Measurements from ENCODE around the gene HMGN3.

Gene HMGN3

DNA sequence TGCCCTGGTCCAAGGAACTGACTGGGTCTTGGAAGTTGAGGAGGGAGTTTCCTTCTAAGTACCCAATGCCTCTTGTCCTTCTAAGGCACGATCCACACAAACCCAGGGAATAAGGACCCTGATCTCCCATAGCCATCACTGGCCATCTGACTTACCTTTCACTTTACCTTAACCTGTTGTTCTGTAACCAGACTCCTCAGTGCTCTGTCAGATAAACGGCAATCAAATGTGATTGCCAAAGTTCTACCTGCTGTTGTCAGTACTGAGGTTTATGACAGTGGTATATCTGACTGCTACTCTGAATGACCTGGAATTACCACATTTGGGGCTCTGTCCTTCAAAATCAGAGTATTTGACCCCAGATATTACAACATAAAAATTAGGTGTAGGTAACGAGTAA is 49.8 kb downstream of the HMGN3 start:
- DNase-seq (ENCODE audit: low read depth in 3 of 3): no peak

DNA sequence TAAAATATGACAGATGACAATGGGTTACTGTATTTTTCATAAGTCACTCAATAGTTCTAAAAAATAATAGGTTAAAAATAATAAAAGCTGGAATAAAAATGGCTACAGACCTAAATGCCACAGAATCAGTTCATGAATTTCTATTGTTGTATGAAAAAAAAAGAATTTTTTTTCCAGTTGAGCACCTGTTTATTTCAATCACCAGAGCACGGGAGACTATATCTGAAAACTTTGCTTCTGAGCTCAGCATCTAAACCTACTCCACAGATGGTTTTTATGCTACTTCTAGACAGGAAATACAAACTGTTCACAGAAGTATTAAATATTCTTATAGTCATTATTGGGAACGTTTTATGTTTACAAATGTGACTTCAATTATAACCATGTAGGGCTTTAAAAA is 50.4 kb downstream of the HMGN3 start:
- no peak for DNase-seq (ENCODE audit: low read depth in 3 of 3)

DNA sequence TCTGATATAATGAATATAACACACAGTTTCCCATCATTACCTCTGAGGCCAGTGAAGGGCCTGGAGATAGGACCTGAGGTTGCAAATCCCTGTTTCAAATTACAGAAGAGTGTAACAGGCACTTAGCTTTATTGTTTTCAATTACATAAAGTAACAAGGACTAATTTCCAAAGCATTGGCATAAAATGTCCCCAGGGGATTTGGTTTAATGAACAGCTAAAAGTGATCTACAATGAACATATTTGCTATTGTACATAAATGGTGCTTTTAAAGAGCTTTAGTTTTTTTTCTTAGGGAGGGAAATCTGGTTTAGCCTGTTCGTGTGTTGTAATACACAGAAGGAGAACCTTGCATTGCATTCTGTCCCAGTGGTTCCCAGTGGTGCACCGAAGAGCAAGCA is 54.4 kb downstream of the HMGN3 start:
- DNase-seq (ENCODE audit: low read depth in 3 of 3): no peak

DNA sequence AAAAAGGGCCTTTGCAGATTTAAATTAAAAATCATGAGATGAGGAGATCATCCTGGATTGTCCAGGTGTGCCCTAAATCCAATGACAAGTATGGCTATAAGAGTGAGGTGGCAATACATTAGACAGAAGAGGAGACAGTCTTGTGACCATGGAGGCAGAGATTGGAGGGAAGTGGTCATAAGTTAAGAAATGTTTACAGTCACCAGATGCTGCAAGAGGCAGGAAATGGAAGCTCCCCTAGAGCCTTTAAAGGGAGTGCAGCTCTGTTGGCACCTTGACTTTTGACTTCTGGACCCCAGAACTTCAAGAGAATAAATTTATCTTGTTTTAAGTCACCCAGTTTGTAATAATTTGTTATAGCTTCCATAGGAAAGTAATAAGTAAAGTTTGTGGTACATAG is 61.1 kb downstream of the HMGN3 start:
- DNase-seq (ENCODE audit: low read depth in 3 of 3): no peak

DNA sequence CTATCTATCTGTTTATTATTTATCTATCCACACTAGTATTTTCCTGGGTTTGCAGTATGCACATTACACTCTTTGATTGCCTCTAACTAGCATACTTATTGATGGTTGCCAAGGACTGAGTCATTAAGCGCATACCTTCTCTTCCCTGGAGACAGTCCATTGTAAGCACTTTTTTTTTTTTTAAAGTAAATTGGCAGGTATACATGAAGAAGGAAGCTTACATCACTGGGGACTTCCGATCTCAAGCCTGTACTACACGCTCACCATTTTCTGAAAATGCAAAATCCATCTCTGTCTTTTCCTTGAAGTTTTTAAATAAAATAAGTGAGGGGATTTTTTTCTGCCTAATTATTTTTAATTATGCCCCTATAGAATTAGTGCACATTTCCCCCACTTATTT is 63.5 kb downstream of the HMGN3 start:
- no peak for DNase-seq (ENCODE audit: low read depth in 3 of 3)

DNA sequence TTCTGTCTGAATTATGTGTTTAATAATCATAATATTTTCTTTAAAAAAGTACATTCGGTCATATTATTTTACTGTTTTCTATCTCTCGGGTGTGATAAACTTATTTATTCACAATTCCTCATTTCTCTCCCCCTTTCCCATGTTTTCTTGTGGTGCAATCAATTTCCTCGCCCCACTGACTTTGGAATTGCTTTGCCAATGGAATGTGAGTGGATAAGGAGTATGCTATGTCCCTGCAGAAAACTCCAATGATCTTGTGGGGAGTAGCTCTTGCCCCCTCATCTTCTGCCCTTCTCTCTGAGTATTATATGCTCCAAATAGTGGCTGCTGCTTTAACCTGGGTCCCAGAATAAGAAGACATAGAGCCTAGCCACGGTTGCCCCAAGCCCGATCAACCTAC is 64.1 kb downstream of the HMGN3 start:
- no peak for DNase-seq (ENCODE audit: low read depth in 3 of 3)

DNA sequence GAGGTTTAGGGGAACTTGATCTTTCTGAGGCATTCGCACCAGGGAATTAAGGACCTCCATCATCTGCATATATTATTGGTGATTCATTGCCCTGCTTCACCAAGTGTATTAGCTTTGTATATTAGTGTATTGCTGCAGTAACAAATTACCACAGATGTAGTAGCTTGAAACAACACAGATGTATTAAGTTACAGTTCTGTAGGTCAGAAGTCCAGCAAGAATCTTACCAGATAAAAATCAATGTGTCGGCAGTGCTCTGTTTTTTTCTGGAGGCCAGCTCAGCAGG is 65.8 kb downstream of the HMGN3 start:
- no peak for DNase-seq (ENCODE audit: low read depth in 3 of 3)

DNA sequence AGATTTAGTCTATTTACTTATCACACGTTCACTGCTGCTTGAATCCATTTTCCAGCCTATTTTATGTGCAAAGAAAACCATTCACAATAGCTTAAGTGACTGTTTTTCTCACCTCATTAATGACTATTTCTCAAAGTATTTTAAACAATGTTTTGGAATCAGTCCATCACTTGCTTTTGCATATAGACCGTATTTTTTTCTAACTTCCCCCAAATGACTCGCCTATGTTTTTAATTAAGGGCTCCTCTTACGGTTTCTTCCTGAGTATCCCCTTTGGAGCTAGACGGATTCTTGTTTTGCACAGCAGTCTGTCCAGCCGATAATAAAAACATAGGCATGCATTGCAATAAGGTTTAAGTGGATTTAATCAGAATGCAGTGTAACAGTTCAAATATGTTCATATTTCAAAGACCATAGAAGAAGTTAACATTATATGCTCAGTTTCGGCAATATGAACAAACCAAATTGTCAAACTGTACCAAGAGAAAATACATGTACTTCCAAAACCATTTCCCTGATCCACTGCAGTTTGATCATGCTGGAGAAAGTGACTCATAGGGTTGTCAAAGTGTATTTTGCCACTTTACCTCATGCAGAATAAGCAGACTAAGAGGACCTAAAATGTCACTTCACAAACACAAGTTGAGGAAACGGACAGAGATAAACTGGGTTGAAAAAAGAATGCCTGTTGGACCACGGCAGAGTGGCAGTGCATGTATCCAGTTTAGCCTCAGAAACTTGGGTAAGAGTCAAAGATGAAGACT is 66.4 kb downstream of the HMGN3 start:
- DNase-seq (ENCODE audit: low read depth in 3 of 3): no peak

DNA sequence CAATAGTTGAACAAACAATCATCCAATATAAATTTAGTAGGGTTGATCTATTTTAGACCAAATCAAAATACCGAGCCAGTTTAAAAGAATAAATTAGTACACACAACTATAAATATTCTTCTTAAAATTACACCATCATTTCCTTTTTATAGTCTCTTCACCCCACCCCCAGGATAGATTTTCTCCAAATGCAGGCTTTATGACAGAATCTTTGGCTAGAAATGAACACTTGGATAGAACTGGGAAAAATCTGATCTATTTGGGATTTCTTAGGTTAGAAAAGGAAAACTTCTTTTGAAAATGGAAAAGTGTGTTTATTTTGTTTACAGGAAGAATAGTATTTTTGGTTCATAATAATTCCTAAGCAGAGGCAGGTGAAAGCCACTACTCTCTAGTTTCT is 74.6 kb downstream of the HMGN3 start:
- no peak for DNase-seq (ENCODE audit: low read depth in 3 of 3)

DNA sequence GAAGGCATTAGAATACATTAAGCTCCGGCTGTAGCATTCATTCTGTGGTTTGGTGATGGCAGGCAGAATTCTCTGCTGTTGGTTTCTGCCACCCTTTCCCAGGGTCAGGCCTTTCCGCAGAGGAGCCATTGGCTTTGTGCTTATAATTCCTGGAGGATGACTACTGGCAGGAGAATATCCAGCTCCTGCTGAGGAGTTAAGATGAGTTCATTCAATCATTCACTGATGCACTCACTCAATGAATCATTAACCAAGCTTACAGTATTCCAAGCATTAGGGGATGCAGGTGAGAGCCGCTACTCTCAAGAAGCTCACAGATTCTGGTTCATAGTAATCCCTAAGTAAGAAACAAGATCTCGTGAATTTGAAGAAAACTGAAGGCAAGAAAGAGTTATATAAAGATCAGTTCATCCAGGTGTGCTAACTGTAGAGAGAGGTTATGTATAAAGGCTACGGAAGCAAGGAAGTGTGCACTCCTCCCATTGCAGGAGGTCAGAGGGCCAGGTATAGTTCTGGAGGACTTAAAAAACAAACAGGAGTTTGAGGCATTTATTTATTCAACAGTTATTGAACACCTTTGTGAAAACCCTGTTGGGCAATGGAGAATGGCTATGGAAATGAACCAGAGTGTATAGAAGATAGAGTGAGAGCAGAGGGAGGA is 75.5 kb downstream of the HMGN3 start:
- no peak for DNase-seq (ENCODE audit: low read depth in 3 of 3)

DNA sequence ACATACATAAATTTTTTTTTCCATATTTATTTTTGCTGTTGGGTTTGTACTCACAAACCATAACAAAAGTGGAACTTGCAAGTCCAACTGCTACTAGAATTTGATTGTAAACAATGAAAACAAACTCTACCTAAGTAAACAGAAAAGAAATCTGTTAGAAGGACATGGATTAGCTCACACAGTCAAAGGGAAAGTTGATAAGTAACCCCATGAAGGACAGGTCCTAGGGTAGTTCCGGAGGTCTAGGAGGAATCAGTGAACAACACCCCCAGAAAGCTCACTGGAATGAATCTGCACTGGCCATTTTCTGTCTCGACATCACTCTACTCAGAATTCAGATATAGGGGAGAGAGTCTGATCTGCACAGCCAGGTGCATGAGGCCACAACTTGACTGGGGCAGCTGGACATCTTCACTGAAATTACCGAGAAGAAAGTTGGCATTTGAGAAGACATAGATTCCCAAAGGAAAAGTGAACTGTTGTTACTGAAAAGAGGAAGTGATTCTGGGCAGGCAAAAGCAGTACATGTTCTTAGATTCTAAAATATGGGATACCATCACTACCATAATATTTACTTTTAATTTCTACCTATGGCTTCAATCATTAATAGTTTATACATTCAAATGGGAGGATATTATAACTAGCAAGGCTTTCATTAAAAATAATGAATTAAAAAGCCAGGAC is 76.4 kb downstream of the HMGN3 start:
- DNase-seq (ENCODE audit: low read depth in 3 of 3): no peak

DNA sequence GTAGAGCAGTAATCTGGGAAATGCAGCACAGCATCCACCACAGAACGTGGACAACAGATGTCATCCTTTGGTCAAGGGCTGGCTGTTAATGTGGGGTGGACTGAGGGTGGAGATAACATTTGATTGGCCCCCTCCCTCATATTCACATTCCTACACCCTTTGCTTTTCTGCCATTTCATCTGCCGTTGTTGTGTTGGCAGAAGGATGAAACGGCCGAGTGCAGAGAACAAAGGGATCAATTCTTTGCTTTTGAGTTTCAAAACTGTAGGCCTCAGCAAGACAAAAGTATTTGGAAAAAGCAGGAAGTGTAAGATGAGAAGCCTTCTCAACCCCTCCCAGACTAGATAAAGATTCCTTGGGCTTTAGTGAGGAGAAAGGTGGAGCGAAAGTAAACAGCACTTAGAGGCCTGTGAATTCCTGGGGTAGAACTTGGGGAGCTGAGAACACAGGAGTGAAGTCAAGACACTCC is 82.2 kb downstream of the HMGN3 start:
- no peak for DNase-seq (ENCODE audit: low read depth in 3 of 3)

Data from stimulated activated CD4-positive, alpha-beta T cell treated with anti-CD3 and anti-CD28 coated beads, TNF-alpha, amount 100 ng/mL, for 48 hours (primary cell).